Inferior parietal cortex (tissue), 1 donor: ENCODE data around the gene PAPPA.

Source experiments
- DNase-seq: peaks from one replicate; pipeline ENCODE4 v3.0.0-alpha.2; 2016; ENCODE audit errors: extremely low spot score

PAPPA gene

GRCh38 chr9:116182876-116183275 lies 29.3 kb downstream of the PAPPA start:
- no peak for DNase-seq

- no peak for DNase-seq
Observed at GRCh38 chr9:116187570-116188170, 34.1 kb downstream of the PAPPA start.

GRCh38 chr9:116189683-116190082 lies 36.1 kb downstream of the PAPPA start:
- DNase-seq, result no peak

- DNase-seq, result no peak
Observed at GRCh38 chr9:116190637-116191396, 37.2 kb downstream of the PAPPA start.

- no peak for DNase-seq
Observed at GRCh38 chr9:116191576-116192415, 38.2 kb downstream of the PAPPA start.

GRCh38 chr9:116193636-116194035 lies 40.0 kb downstream of the PAPPA start:
- DNase-seq, result no peak

- no peak for DNase-seq
Observed at GRCh38 chr9:116196806-116197205, 43.2 kb downstream of the PAPPA start.

GRCh38 chr9:116198344-116198743 lies 44.8 kb downstream of the PAPPA start:
- no peak for DNase-seq

- DNase-seq, result no peak
Observed at GRCh38 chr9:116202219-116202912, 48.8 kb downstream of the PAPPA start.

GRCh38 chr9:116204252-116204882 lies 50.8 kb downstream of the PAPPA start:
- DNase-seq, result no peak

- DNase-seq, result no peak
Observed at GRCh38 chr9:116207371-116208111, 54.0 kb downstream of the PAPPA start.

- DNase-seq, result no peak
Observed at GRCh38 chr9:116208417-116209232, 55.0 kb downstream of the PAPPA start.

- DNase-seq, result no peak
Observed at GRCh38 chr9:116209414-116210116, 56.0 kb downstream of the PAPPA start.

GRCh38 chr9:116212986-116213692 lies 59.5 kb downstream of the PAPPA start:
- no peak for DNase-seq

GRCh38 chr9:116213693-116214047 lies 60.1 kb downstream of the PAPPA start:
- DNase-seq, result no peak

- DNase-seq, result no peak
Observed at GRCh38 chr9:116218399-116218798, 64.8 kb downstream of the PAPPA start.

- no peak for DNase-seq
Observed at GRCh38 chr9:116219686-116220085, 66.1 kb downstream of the PAPPA start.

GRCh38 chr9:116223926-116224325 lies 70.3 kb downstream of the PAPPA start:
- no peak for DNase-seq
